Measurements from ENCODE around the gene SMG9. TPM values are rescaled to one million over a fixed set of nuclear protein-coding genes. Genes with fewer than 3 reads are reported as not detected.

SMG9 gene
- total RNA-seq, 2 donors from 2014 or later: 62.8 to 145 TPM

GRCh38 chr19:43748685-43749084 is 6.1 kb downstream of the SMG9 start:
- H3K27ac Mint-ChIP-seq: peak overlapping the region; percentile 47 to 90
- H3K9me3 Mint-ChIP-seq: no peaks in the 10 kb centered on the region
- peaks cover 46 to 55% of the 10 kb centered on the region in 2 donors for H3K36me3 Mint-ChIP-seq
- ATAC-seq (no peak), DNase-seq (ENCODE audit: low spot score in 2 of 2) (no peak)

GRCh38 chr19:43748205-43748594 is 6.6 kb downstream of the SMG9 start:
- Mint-ChIP-seq H3K9me3 (no peaks in the 10 kb centered on the region), H3K36me3 (peaks cover 46 to 55% of the 10 kb centered on the region in 2 donors), H3K27ac (peak overlapping the region; percentile 47 to 90)
- DNase-seq (ENCODE audit: low spot score in 2 of 2) (no peak), ATAC-seq (no peak)

DNA sequence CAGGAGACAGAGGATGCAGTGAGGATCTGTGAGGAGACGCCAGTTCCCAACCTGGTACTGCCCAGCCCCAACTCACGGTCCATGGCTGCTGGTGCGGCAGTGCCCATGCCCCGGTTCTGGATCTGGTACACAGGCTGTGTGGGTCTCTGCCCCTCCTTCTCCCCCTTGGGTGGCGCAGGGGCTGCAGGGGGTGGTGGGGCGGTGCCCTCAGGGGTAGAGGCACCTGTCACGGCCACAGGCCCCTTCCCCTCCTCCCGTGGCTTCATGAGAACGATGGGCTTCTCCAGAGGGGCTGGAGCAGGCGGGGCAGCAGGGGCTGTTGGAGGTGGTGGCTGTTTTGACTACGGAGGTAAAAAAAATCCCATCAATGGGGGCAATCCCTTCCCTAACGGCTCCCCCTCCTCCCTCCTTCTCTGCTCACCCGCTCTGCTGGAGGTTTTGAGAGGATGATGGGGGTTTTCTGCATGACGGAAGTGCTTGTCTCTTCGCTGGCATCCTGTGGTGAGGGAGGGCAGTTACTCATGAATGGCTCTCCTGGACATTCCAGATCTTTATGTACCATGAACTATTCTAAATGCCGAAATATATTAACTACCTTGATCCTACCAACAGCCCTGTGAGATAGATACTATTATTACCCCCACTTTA is 7.1 kb downstream of the SMG9 start:
- H3K27ac Mint-ChIP-seq: peak overlapping the region in 1 of 2 donors; percentile 47
- peaks cover 41 to 50% of the 10 kb centered on the region in 2 donors for H3K36me3 Mint-ChIP-seq
- peak in 1 of 2 donors; percentile 32 for ATAC-seq
- no peaks in the 10 kb centered on the region for H3K9me3 Mint-ChIP-seq
- no peak for DNase-seq (ENCODE audit: low spot score in 2 of 2)

DNA sequence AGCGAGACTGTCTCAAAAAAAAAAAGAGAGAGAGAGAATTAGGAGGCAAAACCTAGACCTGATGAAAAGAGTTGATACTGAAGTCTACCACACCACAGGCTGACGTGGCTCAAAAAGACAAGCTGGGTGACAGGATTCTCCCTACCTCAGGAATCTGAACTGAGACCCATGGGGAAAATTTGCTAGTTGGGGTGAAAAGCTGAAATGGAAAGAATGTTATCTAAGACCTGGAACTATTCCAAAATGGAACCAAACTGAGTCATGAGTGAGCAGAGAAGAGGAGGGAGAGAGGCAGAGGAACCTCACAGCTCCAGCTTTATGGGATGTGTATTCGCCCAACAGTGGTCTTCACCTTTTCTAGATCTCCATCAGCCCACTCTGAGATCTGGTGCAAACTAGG is 11.7 kb downstream of the SMG9 start:
- peaks cover 18 to 29% of the 10 kb centered on the region in 2 donors for H3K36me3 Mint-ChIP-seq
- DNase-seq (ENCODE audit: low spot score in 2 of 2): no peak
- no peak for ATAC-seq
- no peaks in the 10 kb centered on the region for H3K9me3 Mint-ChIP-seq
- H3K27ac Mint-ChIP-seq: peak overlapping the region in 1 of 2 donors; percentile 44

DNA sequence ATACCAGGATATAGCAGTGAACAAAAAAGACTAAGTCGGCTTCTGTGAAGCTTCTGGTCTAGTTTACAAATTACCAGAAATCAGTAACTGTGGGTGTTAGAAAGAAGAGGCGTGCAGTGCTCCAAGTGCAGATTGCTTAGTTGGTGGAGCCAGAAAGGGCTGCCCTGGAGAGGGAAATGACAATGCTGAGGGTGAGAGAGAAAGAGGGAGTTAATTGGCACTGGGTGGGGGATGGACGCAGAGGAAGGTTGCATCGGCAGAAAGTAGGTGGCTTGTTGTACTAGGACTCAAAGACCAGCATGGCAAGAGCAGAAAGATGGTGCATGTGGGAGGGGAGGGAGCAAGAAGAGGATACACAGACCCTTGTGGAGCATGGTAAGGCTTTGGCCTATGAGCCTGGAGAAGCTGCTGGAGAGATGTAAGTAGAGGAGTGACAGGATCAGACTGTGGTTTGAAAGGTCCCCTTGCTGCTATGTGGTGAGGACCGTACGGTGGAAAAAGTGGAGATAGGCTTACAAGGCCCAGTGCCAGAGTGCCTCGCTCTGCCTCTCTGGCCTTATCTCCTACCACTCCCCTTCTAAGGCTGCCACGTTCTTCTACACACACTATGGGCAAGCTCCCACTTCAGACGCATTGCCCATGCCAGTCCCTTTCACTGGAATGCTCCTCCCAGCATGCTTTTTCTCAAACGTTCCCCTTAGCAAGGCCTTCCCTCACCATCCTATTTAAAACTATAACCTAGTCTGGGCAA is 13.5 kb downstream of the SMG9 start:
- no peaks in the 10 kb centered on the region for H3K9me3 Mint-ChIP-seq
- ATAC-seq (no peak), DNase-seq (ENCODE audit: low spot score in 2 of 2) (no peak)
- H3K27ac Mint-ChIP-seq: peak overlapping the region in 1 of 2 donors; percentile 45
- peaks cover 16 to 29% of the 10 kb centered on the region in 2 donors for H3K36me3 Mint-ChIP-seq

GRCh38 chr19:43739439-43740235 is 15.1 kb downstream of the SMG9 start:
- no peak for DNase-seq (ENCODE audit: low spot score in 2 of 2)
- ATAC-seq: no peak
- peaks cover 21 to 24% of the 10 kb centered on the region in 2 donors for H3K36me3 Mint-ChIP-seq
- H3K9me3 Mint-ChIP-seq: no peaks in the 10 kb centered on the region
- peak overlapping the region; percentile 2 to 38 for H3K27ac Mint-ChIP-seq

DNA sequence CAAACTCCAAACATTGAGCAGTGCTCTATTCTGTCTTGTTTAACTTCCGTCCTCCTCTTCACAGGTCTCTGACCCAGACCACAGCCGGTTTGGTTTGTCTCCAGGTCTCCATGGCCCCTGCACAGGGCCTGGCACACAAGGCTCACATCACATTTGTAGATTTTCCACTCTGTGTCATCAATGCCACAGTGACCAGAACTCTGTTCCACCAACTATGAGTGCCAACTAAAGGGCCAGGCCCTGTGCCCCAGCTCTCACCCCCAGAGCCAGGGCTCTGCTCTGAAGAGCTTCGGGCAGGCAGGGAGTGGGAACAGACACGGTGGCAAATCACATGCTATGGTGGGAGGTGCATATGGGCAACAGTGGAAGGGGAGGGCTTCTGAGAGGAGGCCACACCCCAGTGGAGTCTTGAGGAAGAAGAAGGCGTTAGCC is 16.0 kb downstream of the SMG9 start:
- Mint-ChIP-seq H3K27ac (peak overlapping the region; percentile 2 to 23), H3K9me3 (no peaks in the 10 kb centered on the region), H3K36me3 (peaks cover 15% of the 10 kb centered on the region in 2 donors)
- DNase-seq (ENCODE audit: low spot score in 2 of 2): no peak
- ATAC-seq: peak in 1 of 2 donors; percentile 50

DNA sequence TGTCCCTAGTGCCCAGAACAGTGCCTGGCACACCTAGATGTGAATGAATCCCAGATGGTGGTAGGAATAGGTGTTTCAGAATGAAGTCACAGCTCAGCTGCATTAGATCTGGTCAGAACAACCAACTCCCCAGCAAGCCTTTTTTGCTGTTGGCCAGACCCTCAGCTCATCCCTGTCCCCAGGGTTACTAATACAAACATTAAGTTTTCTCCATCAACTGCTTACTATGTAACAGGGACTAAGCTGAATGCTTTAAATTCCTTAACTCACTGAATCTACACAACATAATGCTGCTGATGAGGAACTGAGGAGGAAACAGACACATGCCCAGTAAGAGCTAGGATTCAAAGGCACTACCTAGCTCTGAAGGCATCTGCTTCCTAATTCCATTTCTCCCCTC is 18.8 kb downstream of the SMG9 start:
- H3K36me3 Mint-ChIP-seq: peaks cover 13 to 15% of the 10 kb centered on the region in 2 donors
- ATAC-seq (no peak), DNase-seq (ENCODE audit: low spot score in 2 of 2) (no peak)
- H3K27ac Mint-ChIP-seq: peak overlapping the region in 1 of 2 donors; percentile 4
- H3K9me3 Mint-ChIP-seq: no peaks in the 10 kb centered on the region

DNA sequence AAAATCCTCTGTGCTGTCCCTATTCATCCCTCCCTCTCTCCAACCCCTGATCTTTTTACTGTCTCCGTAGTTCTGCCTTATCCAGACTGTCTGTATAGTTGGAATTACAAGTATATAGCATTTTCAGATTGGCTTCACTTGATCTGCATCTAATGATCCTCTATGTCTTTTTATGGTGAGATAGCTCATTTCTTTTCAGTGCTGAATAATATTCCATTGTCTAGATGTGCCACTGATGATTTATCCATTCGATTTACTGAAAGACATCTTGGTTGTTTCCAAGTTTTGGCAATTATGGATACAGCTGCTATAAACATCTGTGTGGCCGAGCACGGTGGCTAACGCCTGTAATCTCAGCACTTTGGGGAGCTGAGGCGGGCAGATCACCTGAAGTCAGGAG is 19.7 kb downstream of the SMG9 start:
- Mint-ChIP-seq H3K9me3 (no peaks in the 10 kb centered on the region), H3K36me3 (peaks cover 15 to 18% of the 10 kb centered on the region in 2 donors), H3K27ac (peak overlapping the region in 1 of 2 donors; percentile 40)
- no peak for DNase-seq (ENCODE audit: low spot score in 2 of 2)
- ATAC-seq: no peak

DNA sequence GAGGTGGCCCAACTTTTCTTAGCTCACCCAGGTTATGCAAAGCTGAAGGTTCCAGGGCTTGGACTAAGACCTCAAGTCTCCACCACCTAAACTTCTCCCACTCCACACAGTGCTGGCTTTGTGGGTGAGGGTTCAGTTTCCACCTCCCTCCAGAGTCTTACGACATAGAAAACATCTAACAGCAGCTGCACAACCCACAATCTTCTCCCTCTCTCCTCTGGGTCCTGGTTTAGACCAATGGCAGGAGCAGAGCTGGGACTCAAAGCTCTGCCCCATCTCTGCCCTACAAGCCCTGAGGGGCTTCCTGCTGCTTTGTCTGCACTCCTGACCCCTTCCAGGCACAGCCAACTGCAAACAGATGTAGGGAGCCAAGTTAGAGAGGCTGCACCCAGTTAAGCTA is 22.9 kb downstream of the SMG9 start:
- no peaks in the 10 kb centered on the region for H3K9me3 Mint-ChIP-seq
- ATAC-seq (no peak), DNase-seq (ENCODE audit: low spot score in 2 of 2) (no peak)
- peaks cover 8 to 22% of the 10 kb centered on the region in 2 donors for H3K36me3 Mint-ChIP-seq
- peak overlapping the region; percentile 10 to 44 for H3K27ac Mint-ChIP-seq

- Mint-ChIP-seq H3K27ac (peak overlapping the region in 1 of 2 donors; percentile 10), H3K9me3 (no peaks in the 10 kb centered on the region), H3K36me3 (peaks cover 5 to 20% of the 10 kb centered on the region in 2 donors)
- DNase-seq (ENCODE audit: low spot score in 2 of 2) (no peak), ATAC-seq (no peak)
These were observed 23.4 kb downstream of the SMG9 start for GRCh38 chr19:43731346-43731745.

DNA sequence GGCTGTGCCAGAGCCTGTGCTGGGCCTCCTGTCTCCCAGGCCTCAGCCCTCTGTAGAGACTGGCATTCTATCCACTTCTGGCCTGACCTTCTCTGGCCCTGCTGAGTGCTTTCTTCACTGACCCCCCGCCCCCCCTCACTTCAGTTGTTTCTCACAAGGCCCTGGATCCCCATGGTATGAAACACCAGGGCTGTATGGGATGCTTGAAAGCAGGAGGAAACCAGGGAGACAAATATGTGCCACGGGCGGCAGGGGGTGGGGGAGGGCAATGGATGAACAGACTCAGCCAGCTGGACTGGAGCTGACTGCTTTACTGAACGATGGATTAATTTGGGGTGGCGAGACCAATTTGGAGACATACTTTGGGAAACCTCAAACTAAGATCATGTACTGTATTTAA is 24.8 kb downstream of the SMG9 start:
- ATAC-seq: no peak
- Mint-ChIP-seq H3K9me3 (no peaks in the 10 kb centered on the region), H3K27ac (no peak overlapping the region), H3K36me3 (peaks cover 0 to 13% of the 10 kb centered on the region in 2 donors)
- DNase-seq (ENCODE audit: low spot score in 2 of 2): no peak

- Mint-ChIP-seq H3K27ac (no peak overlapping the region), H3K36me3 (peaks cover 0 to 13% of the 10 kb centered on the region in 2 donors), H3K9me3 (no peaks in the 10 kb centered on the region)
- ATAC-seq (no peak), DNase-seq (ENCODE audit: low spot score in 2 of 2) (no peak)
These were observed 27.2 kb downstream of the SMG9 start for GRCh38 chr19:43727593-43727853.

DNA sequence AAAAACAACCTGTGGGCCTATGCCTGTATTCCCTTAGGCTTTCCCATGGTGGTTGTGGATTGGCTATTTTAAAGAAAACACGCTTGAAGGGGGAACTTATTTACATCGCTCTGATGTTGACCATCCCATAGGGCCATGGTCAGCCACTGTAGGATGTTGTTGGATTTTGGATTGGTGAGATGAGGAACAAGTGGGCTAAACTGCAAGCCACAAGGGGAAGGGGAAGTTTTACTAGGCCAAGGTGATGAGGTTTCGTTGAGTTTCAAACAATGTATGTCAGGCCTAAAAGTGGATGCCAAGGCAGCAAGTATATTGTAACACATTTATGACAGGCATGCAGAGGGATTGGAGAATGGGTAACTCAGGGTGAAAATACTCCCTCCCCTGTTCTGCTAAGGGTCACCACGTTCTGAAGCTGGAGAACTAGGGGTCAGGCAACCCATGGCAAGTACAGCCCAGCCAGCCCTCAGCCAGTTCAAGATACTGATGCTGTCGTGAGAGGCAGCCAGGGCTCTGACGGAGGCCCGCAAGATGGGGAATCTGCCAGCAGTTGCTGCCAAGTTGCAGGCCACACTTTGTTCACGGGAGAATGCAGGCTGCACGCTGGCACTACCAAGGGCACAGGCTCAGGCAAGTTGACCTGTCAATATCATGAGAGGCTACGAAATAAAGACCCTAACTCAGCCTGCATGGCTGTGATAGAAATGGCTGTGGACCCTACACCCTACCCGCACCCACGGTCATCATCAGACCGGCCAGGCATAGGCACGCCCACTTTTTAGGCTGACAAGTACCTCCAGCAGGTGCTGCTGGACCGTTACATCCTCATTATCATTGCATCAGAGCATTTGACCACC is 27.8 kb downstream of the SMG9 start:
- peak overlapping the region in 1 of 2 donors; percentile 20 for H3K27ac Mint-ChIP-seq
- H3K36me3 Mint-ChIP-seq: peaks cover 0 to 13% of the 10 kb centered on the region in 2 donors
- ATAC-seq (no peak), DNase-seq (ENCODE audit: low spot score in 2 of 2) (no peak)
- H3K9me3 Mint-ChIP-seq: no peaks in the 10 kb centered on the region

DNA sequence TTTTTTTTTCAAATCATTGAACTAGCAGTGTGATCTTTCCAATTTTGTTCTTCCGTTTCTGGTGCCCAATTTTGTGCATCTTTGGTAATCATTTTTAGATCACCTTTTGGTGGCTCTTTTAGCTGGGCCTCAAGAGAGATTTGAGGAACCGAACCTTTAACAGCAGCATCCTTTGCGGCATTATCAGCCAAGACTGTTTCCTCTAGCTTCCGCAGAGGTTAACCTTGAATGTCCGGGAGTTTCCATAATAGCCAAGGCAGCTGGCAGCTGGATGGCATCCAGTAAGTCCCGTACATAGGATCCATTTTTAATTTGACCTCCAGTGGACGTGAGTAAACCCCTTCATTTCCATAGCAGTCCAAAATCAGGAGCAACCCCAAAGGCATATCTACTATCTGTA is 29.3 kb downstream of the SMG9 start:
- DNase-seq (ENCODE audit: low spot score in 2 of 2) (no peak), ATAC-seq (no peak)
- Mint-ChIP-seq H3K27ac (no peak overlapping the region), H3K9me3 (no peaks in the 10 kb centered on the region), H3K36me3 (peaks cover 0 to 13% of the 10 kb centered on the region in 2 donors)

DNA sequence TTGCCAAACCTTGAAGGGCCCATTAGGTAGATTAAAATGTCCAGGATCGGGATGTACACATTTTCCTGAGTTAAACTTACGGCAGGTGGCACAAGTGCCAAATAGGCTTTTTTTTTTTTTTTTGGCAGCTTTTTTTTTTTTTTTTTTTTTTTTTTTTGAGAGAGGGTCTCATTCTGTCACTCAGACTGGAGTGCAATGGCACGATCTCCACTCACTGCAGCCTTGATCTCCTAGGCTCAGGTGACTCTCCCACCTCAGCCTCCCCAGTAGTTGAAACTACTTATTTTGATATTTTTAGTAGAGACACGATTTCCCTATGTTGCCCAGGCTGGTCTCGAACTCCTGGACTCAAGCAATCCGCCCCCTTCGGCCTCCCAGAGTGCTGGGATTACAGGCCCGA is 29.9 kb downstream of the SMG9 start:
- Mint-ChIP-seq H3K9me3 (no peaks in the 10 kb centered on the region), H3K36me3 (peaks cover 0 to 7% of the 10 kb centered on the region in 2 donors), H3K27ac (no peak overlapping the region)
- DNase-seq (ENCODE audit: low spot score in 2 of 2) (no peak), ATAC-seq (no peak)
